Naive thymus-derived CD8-positive, alpha-beta T cell (primary cell): Measurements from ENCODE around the gene PPP2R1B. TPM values are rescaled to one million over a fixed set of nuclear protein-coding genes. Genes with fewer than 3 reads are reported as not detected.
A peak's percentile ranks its signal among the peaks of the same experiment; 100 is the strongest.

Experiments used
- ATAC-seq, 2 donors: fragments of 150-1000 bp; cut with Tn5 transposase in 1 of 2; sonication (Bioruptor Pico), chemical (Tn5 transposase) in 1 of 2; 1 replicate in 1 of 2; 2 replicates in 1 of 2; pipeline ENCODE4 v1.10.0; 2021; ENCODE audit warnings: mild to moderate bottlenecking in 2 of 2, moderate library complexity in 2 of 2
- POLR2A ChIA-PET: fragments of 350-600 bp; sonication (Branson Sonifier 250); formaldehyde crosslinking; loops from one replicate; lab custom pipeline; 2021; ENCODE audit warnings: antibody characterized with exemption; lab: Charles Lee
- DNase-seq, 10 donors: peaks; one replicate each; pipeline versions ENCODE4 v3.0.0 to v3.0.0-alpha.2; 2020 to 2022
- H3K27ac Mint-ChIP-seq, 10 donors: one replicate each; pipeline ENCODE4 v1.8.0; 2020 to 2022; ENCODE audit warnings: mild to moderate bottlenecking in 10 of 10, mixed read lengths in 10 of 10, moderate library complexity in 4 of 10, inconsistent platforms in 1 of 10
- H3K27me3 Mint-ChIP-seq, 5 donors: one replicate each; pipeline ENCODE4 v1.8.0; 2021 to 2022; ENCODE audit warnings: mixed read lengths in 5 of 5
- H3K36me3 Mint-ChIP-seq, 3 donors: one replicate each; pipeline ENCODE4 v1.8.0; 2020 to 2022; ENCODE audit warnings: mixed read lengths in 3 of 3, mild to moderate bottlenecking in 2 of 3, inconsistent platforms in 1 of 3
- H3K4me1 Mint-ChIP-seq, 4 donors: one replicate each; pipeline ENCODE4 v1.8.0; 2021 to 2022; ENCODE audit warnings: mixed read lengths in 4 of 4
- H3K4me3 Mint-ChIP-seq, 10 donors: one replicate each; pipeline ENCODE4 v1.8.0; 2020 to 2022; ENCODE audit warnings: mild to moderate bottlenecking in 10 of 10, mixed read lengths in 10 of 10, moderate library complexity in 6 of 10, inconsistent platforms in 1 of 10
- H3K9me3 Mint-ChIP-seq, 9 donors: one replicate each; pipeline ENCODE4 v1.8.0; 2020 to 2022; ENCODE audit warnings: mixed read lengths in 9 of 9, mild to moderate bottlenecking in 3 of 9, inconsistent platforms in 1 of 9, moderate library complexity in 1 of 9
- polyA plus RNA-seq, 3 donors: library from polyadenylated mRNA; unstranded; fragments of 300-500 nt; fragmentation: Illumina TruSeq; gene quantifications; one replicate each; pipeline ENCODE4 v1.2.3, GENCODE V29; 2021
- total RNA-seq, 8 experiments: library from RNA in 2 of 8; stranded (reverse) in 2 of 8; gene quantifications; one replicate each; pipeline ENCODE4 v1.2.3 and lab custom pipeline; 2021 to 2026

Gene PPP2R1B
- total and polyA plus RNA-seq, 5 experiments from 2014 or later = 12.5 to 38.2 (median 14.8) TPM

DNA sequence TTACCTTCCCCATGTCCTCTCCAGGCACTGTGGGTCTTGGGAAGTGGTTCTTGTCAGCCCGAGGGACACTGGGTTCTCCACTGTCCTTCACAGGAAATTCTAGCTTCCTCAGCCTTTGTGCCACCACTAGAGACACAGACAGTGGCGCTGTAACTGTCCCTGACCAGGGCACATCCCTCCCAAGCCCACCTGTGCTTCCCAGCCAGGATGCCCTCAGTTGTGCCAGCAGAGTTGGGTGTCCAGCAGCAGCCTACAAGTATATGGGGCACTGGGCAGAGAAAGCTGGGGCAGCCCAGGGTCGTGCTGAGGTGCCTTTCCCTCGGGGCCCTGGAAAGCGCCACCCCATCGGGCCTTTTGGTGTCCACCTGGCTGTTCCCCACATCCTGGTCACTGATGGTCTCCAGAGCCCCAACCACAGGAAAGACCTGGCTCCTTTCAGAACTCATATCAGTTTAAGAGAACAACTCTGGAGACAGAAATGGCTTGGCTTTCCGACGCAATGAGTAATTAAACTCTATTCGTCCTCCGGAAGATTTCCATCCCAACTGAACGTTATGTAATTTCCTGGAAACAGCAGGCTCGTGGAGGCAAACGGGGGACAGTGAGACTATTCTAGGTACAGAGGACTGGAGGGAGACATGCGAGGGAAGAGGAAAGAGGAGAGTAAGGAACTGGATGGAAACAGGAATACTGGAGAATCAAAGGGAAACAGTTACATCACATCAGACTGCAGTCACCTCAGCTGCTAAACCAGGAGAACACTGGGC, 28.6 kb downstream of the PPP2R1B start:
- Mint-ChIP-seq H3K27me3 (no peaks in the 10 kb centered on the region), H3K4me3 (no peak overlapping the region), H3K4me1 (peaks cover 9 to 18% (median 11%) of the 10 kb centered on the region in 4 donors), H3K27ac (peak overlapping the region in 7 of 10 donors; percentile 4 to 92 (median 52)), H3K9me3 (no peaks in the 10 kb centered on the region), H3K36me3 (peaks cover 0 to 39% (median 4%) of the 10 kb centered on the region in 3 donors)
- ATAC-seq (no peak), DNase-seq (no peak)
- POLR2A ChIA-PET = no interaction called here

DNA sequence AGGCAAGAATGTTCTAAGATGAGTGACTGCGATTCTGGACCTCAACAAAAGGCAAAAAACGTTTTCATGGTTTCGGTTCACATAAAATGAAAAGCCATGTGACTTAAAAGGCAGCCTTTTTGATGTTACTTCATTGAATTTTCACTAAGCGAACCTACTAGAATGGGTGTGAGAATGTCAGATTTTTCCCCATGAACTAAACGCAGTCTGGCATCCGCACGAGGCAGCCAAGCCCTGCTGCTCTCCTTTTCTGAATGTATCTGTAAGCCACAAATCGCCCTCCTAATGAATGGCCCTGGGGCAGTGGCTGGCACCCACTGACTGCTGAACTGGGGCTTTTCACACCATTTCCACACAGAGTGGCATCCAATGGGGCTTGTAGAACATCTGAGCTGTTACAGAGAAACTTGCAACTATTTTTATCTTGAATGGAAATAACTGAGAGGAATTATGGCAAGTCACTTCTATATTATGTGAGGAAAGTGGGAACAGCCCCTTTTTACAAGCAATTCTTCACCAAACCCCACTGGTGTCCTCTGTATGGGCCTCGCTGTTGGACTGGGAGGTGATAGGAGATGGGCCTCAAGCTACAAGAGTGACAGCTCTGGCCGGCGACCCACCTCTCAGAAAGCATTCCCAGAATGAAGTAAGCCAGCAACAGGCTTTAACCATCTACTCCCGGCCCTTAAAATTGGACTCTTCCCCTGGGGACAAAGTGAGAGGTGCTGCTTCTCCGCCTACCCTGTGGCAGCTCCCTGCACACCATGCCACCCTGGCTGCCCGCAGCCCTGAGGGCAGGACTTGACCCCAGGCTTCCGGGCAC, 29.4 kb downstream of the PPP2R1B start:
- Mint-ChIP-seq H3K36me3 (peaks cover 0 to 33% (median 4%) of the 10 kb centered on the region in 3 donors), H3K4me3 (no peak overlapping the region), H3K27me3 (no peaks in the 10 kb centered on the region), H3K9me3 (no peaks in the 10 kb centered on the region), H3K27ac (peak overlapping the region in 8 of 10 donors; percentile 24 to 92 (median 62)), H3K4me1 (peaks cover 9 to 18% (median 11%) of the 10 kb centered on the region in 4 donors)
- DNase-seq = no peak
- ATAC-seq = no peak
- POLR2A ChIA-PET = no interaction called here

DNA sequence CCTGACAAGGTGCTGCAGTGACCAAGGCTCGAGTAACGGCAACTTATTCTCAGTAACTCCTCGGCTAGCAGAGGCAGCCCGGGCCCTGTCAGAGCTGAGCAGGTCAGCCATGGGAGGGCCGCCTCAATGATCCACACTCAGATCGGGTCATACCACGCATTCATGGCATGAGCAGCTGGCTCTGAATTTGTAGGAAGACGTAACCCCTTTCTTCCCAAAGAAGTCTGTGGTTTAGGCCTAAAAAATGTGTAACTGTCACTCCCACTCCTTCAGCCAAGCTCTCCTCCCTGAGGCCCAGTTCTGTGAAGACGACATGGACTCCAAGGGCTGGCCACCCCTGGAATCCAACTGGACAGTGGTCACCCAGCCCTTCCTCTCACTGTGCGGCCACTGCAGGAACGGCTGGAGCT, 30.0 kb downstream of the PPP2R1B start:
- no peak for ATAC-seq

DNA sequence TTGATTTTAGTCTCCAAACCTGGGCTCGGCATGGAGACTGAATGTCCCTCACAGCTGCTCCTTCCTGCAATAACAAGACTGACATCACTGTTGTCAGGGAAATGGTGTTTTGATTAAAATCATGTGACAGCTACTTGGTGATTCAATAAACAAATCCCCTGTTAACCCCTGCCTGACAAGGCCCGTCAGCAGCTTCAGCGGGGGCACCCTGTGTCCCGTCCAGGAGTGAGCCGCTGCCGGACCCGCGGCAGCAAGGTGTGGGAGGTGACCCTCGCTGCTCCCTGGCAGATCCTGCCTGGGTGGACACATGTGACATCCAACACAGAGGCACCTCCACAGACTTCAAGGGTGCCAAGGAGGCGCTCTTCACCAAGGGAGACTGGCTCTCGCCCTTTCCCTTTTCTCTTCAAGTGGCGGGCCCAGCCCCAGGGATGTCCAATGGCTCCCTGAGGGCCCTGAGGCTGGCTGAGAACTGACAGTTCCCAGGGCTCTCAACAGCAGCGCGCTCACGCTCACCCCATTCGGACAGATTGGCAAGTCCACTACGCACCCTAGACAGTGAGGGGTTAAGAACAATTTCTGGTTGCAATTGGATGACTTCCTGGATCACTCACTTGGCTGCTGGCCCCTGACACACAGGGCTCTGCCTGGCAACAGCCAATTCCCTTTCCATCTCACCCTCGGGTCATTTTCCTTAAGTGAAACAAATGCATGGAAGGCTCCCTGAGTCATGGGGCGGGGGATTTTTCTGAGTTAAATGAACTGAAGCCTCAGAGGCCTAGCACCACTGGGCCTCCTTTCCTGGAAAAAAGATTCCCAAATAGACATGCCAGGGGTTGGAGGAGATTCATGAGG, 30.7 kb downstream of the PPP2R1B start:
- ATAC-seq = no peak
- POLR2A ChIA-PET = no interaction called here
- Mint-ChIP-seq H3K4me3 (no peak overlapping the region), H3K9me3 (no peaks in the 10 kb centered on the region), H3K27me3 (no peaks in the 10 kb centered on the region), H3K27ac (peak overlapping the region in 8 of 10 donors; percentile 43 to 94 (median 70)), H3K36me3 (peaks cover 0 to 20% (median 1%) of the 10 kb centered on the region in 3 donors), H3K4me1 (peaks cover 9 to 18% (median 11%) of the 10 kb centered on the region in 4 donors)
- DNase-seq = peak in 1 of 10 donors; percentile 6

More for the DNA sequence above, 30.0 kb downstream of the PPP2R1B start:
- Mint-ChIP-seq H3K4me3 (no peak overlapping the region), H3K27me3 (no peaks in the 10 kb centered on the region), H3K27ac (peak overlapping the region in 6 of 10 donors; percentile 19 to 92 (median 56)), H3K36me3 (peaks cover 0 to 27% (median 1%) of the 10 kb centered on the region in 3 donors), H3K9me3 (no peaks in the 10 kb centered on the region), H3K4me1 (peaks cover 9 to 18% (median 11%) of the 10 kb centered on the region in 4 donors)
- POLR2A ChIA-PET = no interaction called here
- no peak for DNase-seq

DNA sequence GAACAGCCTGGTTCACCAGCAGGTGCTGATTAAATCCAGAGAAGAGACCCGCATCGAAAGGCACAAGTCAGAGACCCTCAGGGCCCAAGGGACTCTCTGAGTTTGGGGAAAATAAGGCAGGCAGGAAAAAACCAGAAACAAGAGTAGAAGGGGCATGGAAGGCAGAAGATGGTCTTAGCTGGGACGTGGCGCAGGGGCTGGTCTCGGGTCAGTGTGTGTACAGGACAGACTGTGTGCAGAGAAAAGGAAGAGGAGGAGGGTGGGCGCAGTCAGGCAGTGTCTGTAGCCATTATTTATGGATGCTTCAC, 31.3 kb downstream of the PPP2R1B start:
- no peak overlapping the region for H3K4me3 Mint-ChIP-seq
- H3K9me3 Mint-ChIP-seq = no peaks in the 10 kb centered on the region
- POLR2A ChIA-PET = interaction anchor here (0.8 kb wide), 1 partner anchor 13 kb away, joined by 3 read pairs; no protein-coding TSS in a partner anchor
- H3K36me3 Mint-ChIP-seq = peaks cover 0 to 14% (median 1%) of the 10 kb centered on the region in 3 donors
- DNase-seq (no peak), ATAC-seq (no peak)
- H3K27ac Mint-ChIP-seq = peak overlapping the region in 9 of 10 donors; percentile 27 to 94 (median 73)
- H3K27me3 Mint-ChIP-seq = no peaks in the 10 kb centered on the region
- H3K4me1 Mint-ChIP-seq = peaks cover 9 to 18% (median 11%) of the 10 kb centered on the region in 4 donors

DNA sequence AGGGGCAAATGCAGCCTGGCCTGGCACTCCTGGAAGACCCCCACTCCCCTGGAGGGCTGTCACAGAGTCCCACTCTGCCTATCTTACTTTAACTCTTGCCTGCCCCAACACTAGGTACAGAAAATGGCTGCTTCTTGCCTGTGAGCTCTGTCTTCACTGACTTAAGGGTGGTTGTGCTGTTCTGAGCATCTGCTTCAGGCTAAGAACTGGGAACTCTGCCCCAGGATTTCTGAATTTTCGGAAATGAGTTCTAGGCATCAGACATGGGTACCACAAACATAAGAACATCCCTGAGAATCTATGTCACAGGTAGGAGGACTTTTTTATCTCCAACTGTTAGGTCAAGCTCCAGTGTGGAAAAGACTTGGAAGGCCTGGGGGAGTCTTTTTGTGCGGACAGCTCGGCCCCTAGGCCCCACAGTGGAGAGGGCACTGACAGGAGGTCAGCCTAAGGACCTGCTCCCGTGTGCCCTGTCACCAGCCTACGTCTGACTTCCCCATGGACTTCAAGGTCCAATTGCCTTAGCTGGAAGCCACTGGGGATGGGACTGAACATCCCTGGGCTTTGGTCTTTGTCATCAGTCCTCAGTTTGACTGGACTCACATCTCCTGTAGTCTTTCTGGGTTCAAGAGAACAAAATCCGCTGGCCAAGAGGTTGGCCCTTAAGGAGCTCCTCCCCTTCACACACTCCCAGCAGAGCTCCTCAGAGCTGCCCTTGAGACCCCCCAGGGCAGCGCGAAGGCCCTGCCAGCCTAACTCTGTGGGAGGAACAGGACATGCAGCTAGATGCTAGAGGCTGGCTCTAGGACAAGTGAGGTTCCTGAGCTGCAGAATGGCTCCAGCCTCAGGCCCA, 31.9 kb downstream of the PPP2R1B start:
- POLR2A ChIA-PET = interaction anchor here (0.8 kb wide), 1 partner anchor 13 kb away, joined by 3 read pairs; no protein-coding TSS in a partner anchor
- Mint-ChIP-seq H3K4me1 (peaks cover 9 to 18% (median 11%) of the 10 kb centered on the region in 4 donors), H3K4me3 (no peak overlapping the region), H3K36me3 (peaks cover 0 to 10% (median 4%) of the 10 kb centered on the region in 3 donors), H3K27me3 (no peaks in the 10 kb centered on the region), H3K27ac (peak overlapping the region in 6 of 10 donors; percentile 52 to 94 (median 76)), H3K9me3 (no peaks in the 10 kb centered on the region)
- ATAC-seq = no peak
- DNase-seq = no peak

DNA sequence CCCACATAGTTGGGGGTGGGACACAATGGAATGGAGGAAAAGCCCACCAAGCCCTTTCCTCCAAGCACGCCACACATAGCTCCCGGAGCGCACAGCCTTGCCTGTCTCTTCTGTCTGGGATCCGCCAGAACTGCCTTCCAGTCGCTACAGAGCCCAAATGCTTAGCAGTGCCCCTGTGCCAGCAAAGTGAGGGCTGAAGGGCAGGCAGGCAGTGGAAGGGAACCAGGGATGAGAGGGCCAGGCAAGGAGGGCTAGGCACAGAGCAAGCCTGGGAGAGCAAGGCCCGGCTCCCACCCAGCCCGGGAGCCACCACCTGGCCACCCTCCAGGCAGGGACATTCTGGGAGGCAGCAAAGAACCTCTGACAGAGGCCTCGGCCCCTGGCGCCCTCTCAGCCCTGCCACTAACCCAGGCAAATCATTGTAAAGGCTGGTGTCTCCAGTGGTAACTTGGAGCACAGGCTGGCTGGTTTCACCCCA, 32.5 kb downstream of the PPP2R1B start:
- ATAC-seq = no peak
- Mint-ChIP-seq H3K4me3 (no peak overlapping the region), H3K9me3 (no peaks in the 10 kb centered on the region), H3K27ac (peak overlapping the region in 1 of 10 donors; percentile 27), H3K36me3 (peaks cover 0 to 9% (median 5%) of the 10 kb centered on the region in 3 donors), H3K27me3 (no peaks in the 10 kb centered on the region), H3K4me1 (peaks cover 9 to 18% (median 12%) of the 10 kb centered on the region in 4 donors)
- POLR2A ChIA-PET = no interaction called here
- no peak for DNase-seq

DNA sequence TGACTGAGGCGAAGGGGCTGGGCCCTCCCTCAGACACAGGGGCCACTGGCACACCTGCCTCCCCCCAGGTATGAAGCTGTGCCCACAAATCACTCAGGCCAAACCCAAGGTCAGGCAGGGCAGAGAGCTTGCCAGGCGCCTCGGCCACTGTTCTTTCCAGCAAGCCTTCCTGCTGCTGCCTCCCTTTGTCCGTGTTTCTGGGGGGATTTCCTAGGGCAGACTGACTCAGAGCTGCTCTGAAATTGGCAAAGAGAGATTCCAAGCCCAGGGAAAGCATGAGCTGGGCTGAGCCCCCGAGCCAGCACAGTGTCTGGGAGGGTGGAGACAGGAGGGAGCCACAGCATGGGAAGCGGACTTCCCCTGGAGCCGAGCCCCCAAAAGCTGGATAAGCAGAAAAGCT, 33.2 kb downstream of the PPP2R1B start:
- DNase-seq (no peak), ATAC-seq (no peak)
- peaks cover 9 to 18% (median 12%) of the 10 kb centered on the region in 4 donors for H3K4me1 Mint-ChIP-seq
- no peaks in the 10 kb centered on the region for H3K9me3 Mint-ChIP-seq
- H3K36me3 Mint-ChIP-seq = peaks cover 0 to 8% (median 5%) of the 10 kb centered on the region in 3 donors
- H3K27ac Mint-ChIP-seq = peak overlapping the region in 1 of 10 donors; percentile 56
- POLR2A ChIA-PET = no interaction called here
- H3K27me3 Mint-ChIP-seq = no peaks in the 10 kb centered on the region
- no peak overlapping the region for H3K4me3 Mint-ChIP-seq

DNA sequence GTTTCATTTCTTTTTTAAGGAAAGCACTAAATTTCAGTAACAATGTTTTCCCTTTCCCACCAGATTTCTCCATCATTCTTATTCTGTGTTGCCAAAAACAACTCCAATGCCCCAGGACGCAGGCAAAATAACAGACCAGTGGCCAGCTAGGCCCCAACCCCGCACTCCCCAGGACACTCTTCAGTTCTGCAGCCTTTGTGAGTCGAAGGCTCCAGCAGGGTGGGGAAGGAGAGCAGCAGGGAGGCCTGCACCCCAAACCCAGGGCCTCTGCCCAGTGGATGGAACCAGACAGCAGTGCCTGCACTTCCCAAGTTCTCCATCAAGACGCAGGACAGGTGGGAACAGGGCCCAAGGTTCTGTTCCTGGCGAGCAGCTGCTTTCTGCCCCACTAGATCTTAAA, 34.4 kb downstream of the PPP2R1B start:
- no peak for ATAC-seq
- Mint-ChIP-seq H3K27me3 (no peaks in the 10 kb centered on the region), H3K4me1 (peaks cover 4 to 11% (median 10%) of the 10 kb centered on the region in 4 donors), H3K36me3 (peaks cover 0 to 9% (median 5%) of the 10 kb centered on the region in 3 donors), H3K27ac (no peak overlapping the region), H3K9me3 (no peaks in the 10 kb centered on the region), H3K4me3 (no peak overlapping the region)
- DNase-seq = no peak
- POLR2A ChIA-PET = no interaction called here

DNA sequence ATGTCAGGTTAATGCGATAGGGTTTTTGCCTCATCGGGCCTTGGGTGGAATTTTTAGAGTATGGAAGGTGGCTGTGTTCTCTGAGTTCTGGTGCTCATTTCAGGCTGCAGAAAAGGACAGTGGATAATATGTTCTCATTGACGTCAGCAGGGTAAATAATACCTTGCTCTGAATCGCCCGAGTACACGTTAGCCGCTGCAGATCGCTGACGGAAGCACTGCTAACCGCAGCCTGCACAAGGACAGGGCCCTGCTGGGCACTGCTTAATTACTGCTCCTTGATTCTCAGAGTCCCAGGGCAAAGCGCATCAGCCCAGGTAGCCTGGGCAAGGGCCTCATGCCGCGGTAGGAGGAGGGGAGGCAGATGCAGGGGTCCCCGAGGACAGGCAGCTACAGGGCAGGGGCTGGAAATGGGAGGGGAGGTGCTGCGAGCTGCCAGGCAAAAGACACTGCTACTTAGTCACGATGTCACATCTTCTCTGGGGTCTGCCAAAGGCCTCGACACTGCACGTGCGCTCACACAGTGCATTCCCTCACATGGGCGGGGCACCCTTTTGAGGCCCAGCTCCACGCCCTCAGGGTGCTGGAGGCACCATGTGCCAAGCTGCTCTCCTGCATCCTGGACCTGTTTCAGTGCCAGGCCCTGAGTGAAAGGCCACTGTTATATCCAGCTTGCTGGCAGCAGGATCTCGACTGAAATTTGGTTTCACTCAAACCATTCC, 35.2 kb downstream of the PPP2R1B start:
- peaks cover 4 to 7% (median 6%) of the 10 kb centered on the region in 4 donors for H3K4me1 Mint-ChIP-seq
- POLR2A ChIA-PET = no interaction called here
- H3K9me3 Mint-ChIP-seq = no peaks in the 10 kb centered on the region
- peak overlapping the region in 3 of 10 donors; percentile 24 to 62 (median 25) for H3K27ac Mint-ChIP-seq
- no peak for ATAC-seq
- H3K36me3 Mint-ChIP-seq = peaks cover 0 to 16% (median 10%) of the 10 kb centered on the region in 3 donors
- DNase-seq = no peak
- no peaks in the 10 kb centered on the region for H3K27me3 Mint-ChIP-seq
- no peak overlapping the region for H3K4me3 Mint-ChIP-seq

DNA sequence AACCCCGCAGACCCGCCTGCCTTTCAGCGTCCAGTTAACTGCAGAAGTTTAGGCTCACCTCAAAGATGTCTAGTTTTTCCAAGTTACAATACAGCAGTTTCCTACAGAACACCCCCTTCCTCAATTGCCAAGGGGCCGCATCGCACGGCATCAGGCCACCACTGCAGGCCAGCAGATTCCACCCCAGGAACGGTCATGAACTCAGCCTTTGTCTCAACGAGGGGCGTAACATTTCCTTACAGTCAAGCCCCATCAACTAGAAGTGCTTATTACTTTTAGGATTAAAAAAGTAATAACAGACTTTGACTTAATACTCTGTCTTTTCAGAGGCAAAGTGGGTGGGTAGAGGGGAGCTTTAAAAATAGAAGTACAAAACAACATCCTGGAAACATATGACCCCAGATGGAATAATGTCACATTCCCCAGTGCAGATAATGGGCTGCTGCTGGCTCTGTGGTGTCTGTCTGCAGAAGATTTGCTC, 36.3 kb downstream of the PPP2R1B start:
- peak overlapping the region in 2 of 10 donors; percentile 46 to 52 for H3K27ac Mint-ChIP-seq
- no peaks in the 10 kb centered on the region for H3K27me3 Mint-ChIP-seq
- ATAC-seq (no peak), DNase-seq (no peak)
- H3K4me1 Mint-ChIP-seq = peaks cover 1 to 4% (median 3%) of the 10 kb centered on the region in 4 donors
- H3K4me3 Mint-ChIP-seq = no peak overlapping the region
- H3K9me3 Mint-ChIP-seq = no peaks in the 10 kb centered on the region
- peaks cover 0 to 26% (median 10%) of the 10 kb centered on the region in 3 donors for H3K36me3 Mint-ChIP-seq
- POLR2A ChIA-PET = no interaction called here
